Panc1 (cell line): ENCODE data around the gene SEMA5B. TPM values are rescaled to one million over a fixed set of nuclear protein-coding genes. Genes with fewer than 3 reads are reported as not detected.

Experiments used
- ATAC-seq: fragments of 200-7000 bp; cut with Tn5 transposase; 2 replicates; pipeline ENCODE4 v1.9.1; 2020; ENCODE audit warnings: mild to moderate bottlenecking, moderate library complexity
- BruUV-seq: library from RNA; stranded (reverse); fragments of 400-500 nt; replicated peaks from 2 replicates; lab custom pipeline; 2021; lab: Mats Ljungman, UMichigan
- CTCF ChIA-PET: fragments of 300-600 bp; sonication (Branson Sonifier 250); formaldehyde crosslinking; loops from one replicate; lab custom pipeline; 2022; ENCODE audit warnings: antibody characterized with exemption; lab: Charles Lee
- POLR2A ChIA-PET: fragments of 300-600 bp; sonication (Branson Sonifier 250); formaldehyde crosslinking; loops from one replicate; lab custom pipeline; 2022; ENCODE audit warnings: antibody characterized with exemption; lab: Charles Lee
- DNase-seq: peaks from one replicate; pipeline ENCODE4 v3.0.0-alpha.2; 2010; ENCODE audit warnings: low read depth, low spot score
- H3K27ac ChIP-seq: 2 replicates; pipeline ENCODE4 v1.5.1; 2011; ENCODE audit warnings: mild to moderate bottlenecking, low read length, inconsistent platforms
- H3K27me3 ChIP-seq: fragments of 200-500 bp; sonication (Bioruptor generic); 2 replicates; pipeline ENCODE4 v1.6.0; 2014; ENCODE audit warnings: low read length, inconsistent platforms; ENCODE audit not compliant: control insufficient read depth, insufficient read depth
- H3K36me3 ChIP-seq: fragments of 200-500 bp; sonication (Bioruptor generic); 2 replicates; pipeline ENCODE4 v1.5.1; 2014; ENCODE audit warnings: inconsistent platforms, mild to moderate bottlenecking, low read length, moderate library complexity; ENCODE audit not compliant: control insufficient read depth, insufficient read depth
- H3K4me1 ChIP-seq: 2 replicates; pipeline ENCODE4 v1.5.1; 2011; ENCODE audit warnings: inconsistent platforms, mild to moderate bottlenecking, low read length, moderate library complexity; ENCODE audit not compliant: control insufficient read depth, insufficient read depth
- H3K4me3 ChIP-seq, 2 experiments: 2 replicates each; pipeline ENCODE4 v1.5.1; 2011 to 2012; ENCODE audit warnings: low read depth in 2 of 2, low read length in 2 of 2, mild to moderate bottlenecking in 2 of 2, inconsistent platforms in 1 of 2, moderate library complexity in 1 of 2
- H3K9me3 ChIP-seq: fragments of 200-500 bp; sonication (Bioruptor generic); 2 replicates; pipeline ENCODE4 v1.5.1; 2014; ENCODE audit warnings: low read depth, mild to moderate bottlenecking, inconsistent platforms, low read length, moderate library complexity; ENCODE audit not compliant: control insufficient read depth, insufficient read depth
- CTCF ChIP-seq: fragments of 450-650 bp; IDR thresholded peaks from 2 replicates; pipeline ENCODE4 v1.5.1; 2017; ENCODE audit warnings: mild to moderate bottlenecking
- POLR2AphosphoS5 ChIP-seq: IDR thresholded peaks from 2 replicates; pipeline ENCODE4 v1.6.1; 2012; ENCODE audit warnings: mild to moderate bottlenecking, low read depth, low read length, moderate library complexity
- SIN3A ChIP-seq: IDR thresholded peaks from 2 replicates; pipeline ENCODE4 v1.6.1; 2012; ENCODE audit warnings: low read depth, mild to moderate bottlenecking, low read length, moderate library complexity, borderline replicate concordance; ENCODE audit not compliant: insufficient read depth
- TCF7L2 ChIP-seq: IDR thresholded peaks from 2 replicates; pipeline ENCODE4 v1.6.1; 2011; ENCODE audit warnings: mild to moderate bottlenecking, low read depth, low read length, inconsistent platforms
- in situ Hi-C: cut with HindIII; loops from 2 replicates; pipeline ENCODE4 v1.10.0; 2016; ENCODE audit warnings: low sequenced_read_pairs, low pct_unique_long_range_greater_than_20kb
- intact Hi-C: fragments of 100-400 bp; cut with micrococcal nuclease; formaldehyde crosslinking; loops from one replicate; pipeline ENCODE4 v1.10.0; 2022; ENCODE audit not compliant: unreplicated experiment
- total RNA-seq: library from RNA; stranded (reverse); gene quantifications from one replicate; pipeline ENCODE4 v1.2.1, GENCODE V29; 2021; ENCODE audit not compliant: unreplicated experiment
- TF ChIP-seq, protein P1 (sequence below), 2 experiments: IDR thresholded peaks; 2 replicates each; pipeline ENCODE4 v1.6.1; 2011 to 2012; ENCODE audit warnings: low read depth in 2 of 2, control low read depth in 1 of 2, low read length in 1 of 2, mild to moderate bottlenecking in 1 of 2, moderate library complexity in 1 of 2; ENCODE audit not compliant: insufficient read depth in 1 of 2

Gene SEMA5B
- total RNA-seq, 1 experiment from 2014 or later = 1.2 TPM

GRCh38 chr3:122952520-122952919, 75.0 kb downstream of the SEMA5B start:
- Histone ChIP-seq H3K4me3 (no peak overlapping the region), H3K27ac (no peak overlapping the region), H3K27me3 (no peaks in the 10 kb centered on the region), H3K4me1 (no peaks in the 10 kb centered on the region), H3K9me3 (no peaks in the 10 kb centered on the region), H3K36me3 (no peaks in the 10 kb centered on the region)
- ATAC-seq (peak; percentile 77), DNase-seq (no peak)
- POLR2A ChIA-PET = no interaction called here
- BruUV-seq = no TSS peak
- in situ Hi-C loops (no loop called here), intact Hi-C loops (no loop called here)
- CTCF ChIA-PET = no interaction called here
- TF ChIP-seq SIN3A (no peak), CTCF (no peak), POLR2AphosphoS5 (no peak), TCF7L2 (no peak)
- TF ChIP-seq, protein P1, sequence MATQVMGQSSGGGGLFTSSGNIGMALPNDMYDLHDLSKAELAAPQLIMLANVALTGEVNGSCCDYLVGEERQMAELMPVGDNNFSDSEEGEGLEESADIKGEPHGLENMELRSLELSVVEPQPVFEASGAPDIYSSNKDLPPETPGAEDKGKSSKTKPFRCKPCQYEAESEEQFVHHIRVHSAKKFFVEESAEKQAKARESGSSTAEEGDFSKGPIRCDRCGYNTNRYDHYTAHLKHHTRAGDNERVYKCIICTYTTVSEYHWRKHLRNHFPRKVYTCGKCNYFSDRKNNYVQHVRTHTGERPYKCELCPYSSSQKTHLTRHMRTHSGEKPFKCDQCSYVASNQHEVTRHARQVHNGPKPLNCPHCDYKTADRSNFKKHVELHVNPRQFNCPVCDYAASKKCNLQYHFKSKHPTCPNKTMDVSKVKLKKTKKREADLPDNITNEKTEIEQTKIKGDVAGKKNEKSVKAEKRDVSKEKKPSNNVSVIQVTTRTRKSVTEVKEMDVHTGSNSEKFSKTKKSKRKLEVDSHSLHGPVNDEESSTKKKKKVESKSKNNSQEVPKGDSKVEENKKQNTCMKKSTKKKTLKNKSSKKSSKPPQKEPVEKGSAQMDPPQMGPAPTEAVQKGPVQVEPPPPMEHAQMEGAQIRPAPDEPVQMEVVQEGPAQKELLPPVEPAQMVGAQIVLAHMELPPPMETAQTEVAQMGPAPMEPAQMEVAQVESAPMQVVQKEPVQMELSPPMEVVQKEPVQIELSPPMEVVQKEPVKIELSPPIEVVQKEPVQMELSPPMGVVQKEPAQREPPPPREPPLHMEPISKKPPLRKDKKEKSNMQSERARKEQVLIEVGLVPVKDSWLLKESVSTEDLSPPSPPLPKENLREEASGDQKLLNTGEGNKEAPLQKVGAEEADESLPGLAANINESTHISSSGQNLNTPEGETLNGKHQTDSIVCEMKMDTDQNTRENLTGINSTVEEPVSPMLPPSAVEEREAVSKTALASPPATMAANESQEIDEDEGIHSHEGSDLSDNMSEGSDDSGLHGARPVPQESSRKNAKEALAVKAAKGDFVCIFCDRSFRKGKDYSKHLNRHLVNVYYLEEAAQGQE (IDR thresholded peaks at IDR 0.05; ENCODE audit: insufficient read depth in 1 of 2, low read depth in 2 of 2, low read length in 1 of 2) = no peak

- intact Hi-C loops = loop anchor here (5.0 kb wide), 1 partner anchor 309 kb away; no protein-coding TSS in a partner anchor
- ATAC-seq (no peak), DNase-seq (no peak)
- no peaks in the 10 kb centered on the region for H3K27me3 ChIP-seq
- no peaks in the 10 kb centered on the region for H3K36me3 ChIP-seq
- no peaks in the 10 kb centered on the region for H3K9me3 ChIP-seq
- H3K27ac ChIP-seq = no peak overlapping the region
- no TSS peak for BruUV-seq
- CTCF ChIA-PET = no interaction called here
- no peak overlapping the region for H3K4me3 ChIP-seq
- POLR2A ChIA-PET = no interaction called here
- in situ Hi-C loops = no loop called here
- TF ChIP-seq POLR2AphosphoS5 (no peak), CTCF (no peak)
- H3K4me1 ChIP-seq = no peaks in the 10 kb centered on the region
Observed at GRCh38 chr3:122948408-122948807, 79.2 kb downstream of the SEMA5B start.

- ATAC-seq (no peak), DNase-seq (no peak)
- no peak overlapping the region for H3K27ac ChIP-seq
- H3K4me1 ChIP-seq = no peaks in the 10 kb centered on the region
- no peak overlapping the region for H3K4me3 ChIP-seq
- no peaks in the 10 kb centered on the region for H3K9me3 ChIP-seq
- H3K36me3 ChIP-seq = no peaks in the 10 kb centered on the region
- POLR2A ChIA-PET = no interaction called here
- no peaks in the 10 kb centered on the region for H3K27me3 ChIP-seq
- TF ChIP-seq POLR2AphosphoS5 (no peak), SIN3A (no peak), CTCF (no peak), TCF7L2 (no peak)
- TF ChIP-seq, protein P1 (IDR thresholded peaks at IDR 0.05; ENCODE audit: insufficient read depth in 1 of 2, low read depth in 2 of 2, low read length in 1 of 2) = no peak
- no TSS peak for BruUV-seq
- CTCF ChIA-PET = no interaction called here
- in situ Hi-C loops (no loop called here), intact Hi-C loops (loop anchor here (5.0 kb wide), 1 partner anchor 310 kb away; no protein-coding TSS in a partner anchor)
Observed at GRCh38 chr3:122947738-122948137, 79.8 kb downstream of the SEMA5B start.
